Right forelimb (tissue), 1 donor: ENCODE data around the gene GBX1.

ENCODE experiments used
- DNase-seq: peaks from one replicate; pipeline ENCODE4 v3.0.0-alpha.2; 2018

The GBX1 gene

DNA sequence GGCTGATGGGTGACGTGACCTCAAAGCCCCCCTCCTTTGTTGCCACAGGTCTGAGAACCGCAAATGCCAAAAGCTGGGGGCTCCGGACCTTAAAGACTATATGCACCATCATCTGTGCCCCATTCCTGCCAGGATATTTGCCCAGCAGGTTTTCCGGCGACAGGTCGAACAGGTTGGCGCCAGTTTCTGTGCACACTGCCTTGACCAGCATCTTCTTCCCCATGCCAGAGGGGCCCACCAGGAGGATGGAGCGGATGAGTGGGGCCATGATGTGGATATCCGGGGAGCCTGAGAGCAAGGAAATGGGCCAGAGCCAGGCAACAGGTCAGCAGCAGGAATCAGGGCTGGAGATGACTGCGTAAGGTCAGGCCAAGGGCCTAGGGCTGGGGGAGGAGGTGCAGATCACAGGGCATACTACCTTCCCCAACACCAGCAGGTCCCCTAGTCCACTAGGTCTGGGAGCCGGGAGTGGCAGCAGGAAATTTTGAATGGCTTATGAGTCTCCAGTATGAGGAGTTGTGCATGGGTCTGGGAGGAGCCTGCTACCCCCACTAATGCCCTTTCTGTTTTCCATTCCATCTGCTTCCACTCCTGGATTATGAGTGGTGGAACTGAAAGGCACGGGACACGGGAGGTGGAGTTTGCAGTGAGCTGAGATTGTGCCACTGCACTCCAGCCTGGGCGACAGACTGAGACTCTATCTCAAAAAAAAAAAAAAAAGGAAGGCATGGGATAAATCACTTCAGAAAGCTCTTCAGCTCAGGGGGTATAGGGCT, 25.9 kb upstream of the GBX1 start:
- no peak for DNase-seq

DNA sequence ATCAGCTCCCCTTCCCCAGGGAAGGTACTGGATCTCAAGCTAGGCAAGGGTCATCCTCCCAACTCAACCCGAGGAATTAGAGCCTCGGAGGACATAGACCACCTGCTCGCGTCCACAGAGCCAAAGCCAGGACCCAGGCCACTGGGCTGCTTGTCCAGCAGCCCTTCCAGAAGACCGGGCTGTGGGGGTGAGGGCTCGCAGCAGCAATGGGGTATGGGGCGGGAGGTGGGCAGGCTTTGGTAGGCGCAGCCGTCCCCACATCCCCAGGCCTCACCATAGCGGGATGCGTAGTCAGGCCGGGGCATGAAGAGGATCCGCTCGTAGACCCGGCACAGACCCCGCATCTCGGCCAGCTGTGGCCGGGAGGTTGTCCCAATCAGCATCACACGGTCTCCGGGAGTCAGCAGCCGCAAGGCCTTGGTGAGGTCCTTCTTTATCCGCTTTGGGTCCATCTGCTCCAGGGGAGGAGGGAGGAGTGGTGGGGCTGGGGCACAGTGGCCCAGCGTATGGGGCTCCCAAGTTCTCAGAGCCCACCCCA, 24.6 kb upstream of the GBX1 start:
- DNase-seq, result no peak

DNA sequence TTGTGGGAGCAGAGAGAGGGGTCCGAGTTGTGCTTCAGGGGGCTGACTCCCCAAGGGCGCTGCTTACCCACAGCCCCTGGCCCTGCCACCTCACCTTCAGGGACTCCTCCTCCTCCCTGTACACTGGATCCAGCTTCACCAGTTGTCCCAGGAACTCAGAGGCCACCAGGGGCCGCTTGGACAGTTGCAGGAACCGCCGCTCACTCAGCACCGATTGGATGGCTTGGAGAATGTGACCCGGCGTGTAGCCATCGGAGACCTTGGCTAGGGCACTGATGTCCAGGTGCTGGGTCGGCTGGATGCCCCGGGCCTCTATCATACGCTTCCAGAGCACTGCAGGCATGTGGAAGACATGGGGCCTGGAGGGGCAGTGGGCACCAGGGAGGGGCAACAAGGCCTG, 24.1 kb upstream of the GBX1 start:
- no peak for DNase-seq

DNA sequence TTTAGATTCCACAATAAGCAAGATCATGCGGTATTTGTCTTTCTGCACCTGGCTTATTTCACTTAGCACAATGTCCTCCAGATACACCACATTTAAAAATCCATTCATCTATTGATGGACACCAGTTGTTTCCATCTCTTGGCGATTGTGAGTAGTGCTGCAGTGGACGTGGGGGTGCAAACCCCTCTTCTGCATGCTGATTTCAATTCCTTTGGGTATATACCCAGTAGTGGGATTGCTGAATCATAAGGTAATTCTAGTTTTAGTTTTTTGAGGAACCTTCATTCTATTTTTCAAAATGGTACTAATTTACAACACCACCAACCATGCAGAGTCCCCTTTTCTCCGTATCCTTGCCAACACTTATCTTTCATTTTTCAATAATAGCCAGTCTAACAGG, 21.5 kb upstream of the GBX1 start:
- DNase-seq, result no peak

DNA sequence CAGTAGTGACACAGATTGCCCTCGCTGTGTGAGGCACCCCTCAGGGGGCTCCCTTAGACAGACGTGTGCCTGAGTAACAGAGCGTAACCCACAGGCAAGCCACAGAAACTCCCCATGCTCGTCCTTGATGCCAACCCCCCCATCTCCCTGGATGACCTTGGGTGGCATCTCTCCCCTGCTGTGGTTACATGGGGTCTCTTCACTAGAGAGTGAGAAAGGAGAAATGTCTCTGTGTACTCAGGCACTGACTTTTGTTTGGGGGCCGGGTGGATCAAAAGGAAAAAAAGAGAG, 20.7 kb upstream of the GBX1 start:
- DNase-seq, result no peak

DNA sequence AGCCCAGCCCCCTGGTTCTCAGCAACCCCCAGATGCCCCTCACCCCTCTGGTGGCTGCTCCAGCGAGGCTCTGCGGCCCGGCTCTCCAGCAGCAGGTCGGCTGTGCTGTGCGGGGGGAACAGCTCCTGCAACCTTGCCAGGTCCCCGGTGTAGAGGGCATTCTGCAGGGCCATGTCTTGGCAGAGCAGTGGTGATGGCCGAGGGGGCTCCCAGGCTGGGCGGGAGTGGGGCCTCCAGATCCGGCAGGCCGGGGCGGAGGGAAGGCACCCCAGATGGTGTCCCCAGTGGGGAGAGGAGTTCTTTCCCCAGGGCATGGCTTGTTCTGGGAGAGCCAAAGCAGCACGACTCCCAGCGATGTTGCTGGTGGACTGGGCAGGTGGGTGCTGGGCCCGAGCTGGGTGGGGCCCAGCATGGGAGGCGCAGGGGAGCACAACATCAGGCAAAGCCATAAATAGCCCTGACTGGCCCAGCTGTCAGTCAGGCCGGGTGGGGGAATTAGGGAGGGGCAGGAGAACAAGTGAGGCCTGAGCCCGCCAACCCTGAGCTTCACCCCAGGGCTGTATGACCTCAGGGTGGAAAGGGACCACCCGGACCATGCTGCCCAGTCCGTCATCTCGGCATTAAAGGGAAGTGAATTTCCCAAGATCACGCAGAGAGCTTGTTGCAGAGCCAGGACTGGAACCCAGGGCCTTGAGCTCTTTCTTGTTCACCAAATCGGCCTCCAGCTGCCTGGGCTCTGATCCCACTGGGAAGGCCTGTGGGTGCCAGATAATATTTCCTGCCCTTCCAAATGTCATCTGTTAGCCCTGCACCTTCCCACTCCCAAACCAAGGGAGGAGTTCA, 20.1 kb upstream of the GBX1 start:
- DNase-seq, result no peak

DNA sequence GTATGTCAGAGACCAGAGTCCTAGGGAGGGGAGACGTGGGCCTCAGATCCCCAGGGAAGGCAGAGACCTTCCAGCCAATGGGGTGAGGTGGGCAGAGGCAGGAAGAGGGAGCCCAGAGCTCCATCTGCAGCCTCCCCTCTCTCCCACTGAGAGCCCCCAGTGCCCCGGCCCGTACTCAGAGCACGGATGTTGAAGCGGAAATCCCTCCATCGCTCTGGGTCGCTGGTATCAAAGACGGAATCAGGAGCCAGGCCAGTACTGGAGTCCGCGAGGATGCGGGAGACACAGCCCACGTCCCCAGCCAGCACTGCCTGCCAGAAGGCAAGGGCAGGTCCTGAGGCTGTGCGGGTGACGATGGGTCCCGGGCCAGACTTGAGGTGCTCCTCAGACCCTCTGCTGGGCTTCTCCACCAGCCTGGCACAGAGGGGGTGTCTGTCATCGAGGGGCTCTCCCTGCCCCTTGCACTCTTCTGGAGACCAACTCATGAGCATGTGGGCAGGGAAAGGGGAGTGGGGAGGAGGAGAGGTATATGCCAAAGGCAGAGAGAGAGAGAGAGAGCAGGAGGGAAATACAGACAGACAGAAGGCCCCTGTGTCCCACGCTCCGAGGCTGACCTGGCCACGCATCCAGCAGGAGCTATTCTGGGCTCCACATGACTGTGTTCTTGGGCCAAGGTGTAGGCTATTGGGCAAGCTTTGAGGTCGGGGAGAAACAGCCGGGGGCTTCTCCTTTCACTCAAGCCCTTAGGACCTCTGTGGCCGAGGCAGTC, 19.3 kb upstream of the GBX1 start, which contains the start of gene ASB10:
TSS of gene ASB10 (minus strand) at position 611 of the 769 bp plus-strand sequence. CDS start at position 491, 120 bp downstream.
- no peak for DNase-seq

DNA sequence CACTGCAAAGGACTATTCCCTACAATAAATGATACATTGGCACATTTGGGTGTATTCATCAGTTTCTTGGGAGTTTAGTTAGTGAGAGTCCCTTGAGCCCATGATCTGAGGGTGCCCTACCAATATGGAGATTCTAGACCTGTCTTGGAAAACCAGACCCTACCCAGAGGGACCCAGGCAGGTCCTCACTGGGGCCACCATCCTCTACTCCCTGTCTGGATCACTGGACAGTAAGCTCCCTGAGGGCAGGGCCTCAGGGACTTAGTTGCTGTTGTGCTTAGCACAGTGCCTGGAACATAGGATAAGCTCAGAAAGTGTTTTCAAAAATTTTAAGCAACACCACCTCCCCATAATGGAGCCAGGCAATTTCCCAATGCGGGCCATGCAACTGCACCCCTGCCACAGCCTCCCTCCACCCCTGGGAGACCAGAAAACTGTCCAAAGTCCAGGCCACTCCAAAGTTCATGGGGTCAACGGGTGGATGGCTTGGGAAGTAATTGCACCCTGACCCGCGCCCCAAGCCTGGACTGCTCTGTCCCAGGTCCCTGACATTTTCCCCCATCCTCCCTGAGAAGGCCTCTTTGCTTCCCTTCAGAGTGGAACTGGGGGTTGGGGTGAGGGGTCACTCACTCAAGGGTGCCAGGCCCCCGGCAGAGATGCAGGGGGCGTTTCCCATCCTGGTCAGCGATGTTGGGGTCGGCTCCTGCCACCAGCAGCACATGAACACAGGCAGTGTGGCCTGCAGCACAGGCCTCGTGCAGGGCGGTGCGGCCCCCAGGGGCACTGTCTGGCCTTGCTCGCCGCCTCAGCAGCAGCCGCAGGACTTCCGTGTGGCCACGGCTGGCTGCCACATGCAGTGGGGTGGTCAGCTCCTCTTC, 18.5 kb upstream of the GBX1 start:
- no peak for DNase-seq

DNA sequence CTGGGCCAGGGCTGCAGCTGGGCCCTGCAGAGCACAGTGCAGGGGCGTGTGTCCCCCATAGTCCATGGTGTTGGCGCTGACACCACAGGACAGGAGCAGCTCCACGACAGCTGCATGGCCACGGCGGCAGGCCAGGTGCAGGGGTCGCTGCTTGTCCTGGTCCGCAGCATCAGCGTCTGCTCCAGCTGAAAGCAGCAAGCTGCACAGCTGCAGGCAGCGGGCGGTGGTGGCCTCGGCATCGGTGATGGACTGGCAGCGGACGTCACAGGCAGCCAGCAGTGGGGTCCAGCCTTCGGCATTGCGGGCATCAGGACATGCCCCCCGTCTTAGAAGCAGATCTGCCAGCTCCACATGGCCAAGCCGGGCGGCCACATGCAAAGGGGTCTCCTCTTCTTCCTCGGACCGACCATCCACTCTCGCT, 13.5 kb upstream of the GBX1 start:
- peak; percentile 52 for DNase-seq

DNA sequence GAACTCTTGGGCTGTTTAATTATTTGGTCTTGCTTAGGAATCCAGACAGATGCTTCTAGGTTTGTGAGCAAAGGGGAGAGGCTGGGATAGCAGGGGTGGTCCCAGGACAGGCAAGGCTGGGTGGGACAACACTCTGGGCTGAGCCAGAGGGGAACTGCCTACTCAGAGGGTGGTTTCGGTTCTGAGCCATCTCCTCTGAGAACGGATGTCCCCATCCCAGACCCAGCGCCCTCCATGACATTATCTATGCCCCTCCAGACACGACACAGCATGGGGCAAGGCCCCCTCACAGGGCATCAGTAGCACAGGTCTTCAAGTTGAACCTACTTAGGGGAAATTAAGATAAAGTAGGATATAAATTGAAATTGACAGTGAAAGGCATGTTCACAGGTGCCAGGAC, 12.5 kb upstream of the GBX1 start:
- DNase-seq, result no peak

DNA sequence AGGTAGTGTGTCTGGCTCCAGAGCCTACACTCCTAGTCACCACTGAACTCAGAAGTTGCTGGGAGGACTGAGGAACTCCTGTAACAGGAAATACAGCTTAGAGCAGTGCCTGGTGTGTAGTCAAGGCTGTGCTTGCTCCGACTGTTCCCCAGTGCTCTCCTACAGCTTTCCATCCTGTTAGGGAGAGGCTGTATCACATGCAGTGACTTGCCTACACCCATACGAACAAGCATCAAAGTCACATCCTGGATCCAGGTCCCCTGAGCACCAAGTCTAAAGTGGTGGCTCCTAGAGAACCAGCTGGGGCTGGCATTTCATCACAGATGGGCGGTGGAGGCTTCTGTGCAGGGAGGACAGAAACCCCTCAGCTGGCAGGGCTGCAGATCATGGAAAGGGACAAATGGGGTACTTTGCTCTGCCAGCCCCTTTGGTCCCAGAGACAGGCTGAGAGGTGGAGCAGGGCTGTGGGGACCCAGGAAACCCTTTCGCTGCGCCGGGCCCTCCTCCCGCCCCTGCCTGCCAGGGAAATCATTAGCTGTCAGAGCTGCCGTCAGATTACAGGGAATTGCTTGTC, 11.9 kb upstream of the GBX1 start:
- DNase-seq, result no peak

DNA sequence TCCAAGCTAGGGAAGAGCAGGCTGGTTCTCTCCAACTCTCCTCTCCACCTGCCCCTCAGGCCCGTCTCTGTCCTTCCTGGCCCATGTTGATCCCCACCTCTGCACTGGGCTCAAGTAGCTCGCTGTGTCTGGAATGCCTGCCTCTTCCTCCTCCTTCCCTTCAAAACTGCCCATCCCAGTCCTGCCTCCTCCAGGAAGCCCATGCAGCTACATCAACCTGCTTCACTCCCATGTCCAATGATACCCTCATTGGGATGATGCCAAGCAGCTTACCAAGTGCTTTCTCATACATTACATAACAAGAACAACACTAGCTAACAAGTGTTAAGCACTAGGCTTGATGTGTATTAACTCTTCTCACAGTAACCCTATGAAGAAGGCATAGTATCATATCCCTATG, 11.3 kb upstream of the GBX1 start:
- DNase-seq, result no peak

DNA sequence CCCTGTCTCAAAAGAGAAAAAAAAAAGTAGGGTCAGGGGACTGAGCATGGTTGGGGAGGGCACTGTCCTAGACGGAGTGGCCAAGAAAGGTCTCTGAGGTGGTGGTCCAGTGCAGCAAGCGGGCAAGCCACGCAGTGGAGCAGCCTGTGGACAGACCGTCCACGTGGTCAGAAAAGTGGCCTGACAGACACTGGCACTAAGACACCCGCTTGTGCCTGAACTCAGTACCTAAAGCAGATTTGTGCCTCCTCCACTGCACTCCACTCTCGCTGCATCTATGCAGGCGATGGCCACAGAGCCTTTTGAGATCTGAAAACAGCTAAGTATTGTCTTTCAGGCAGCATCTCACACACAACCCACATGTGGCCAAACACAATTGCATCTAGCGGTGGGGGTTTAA, 10.7 kb upstream of the GBX1 start:
- DNase-seq, result no peak

DNA sequence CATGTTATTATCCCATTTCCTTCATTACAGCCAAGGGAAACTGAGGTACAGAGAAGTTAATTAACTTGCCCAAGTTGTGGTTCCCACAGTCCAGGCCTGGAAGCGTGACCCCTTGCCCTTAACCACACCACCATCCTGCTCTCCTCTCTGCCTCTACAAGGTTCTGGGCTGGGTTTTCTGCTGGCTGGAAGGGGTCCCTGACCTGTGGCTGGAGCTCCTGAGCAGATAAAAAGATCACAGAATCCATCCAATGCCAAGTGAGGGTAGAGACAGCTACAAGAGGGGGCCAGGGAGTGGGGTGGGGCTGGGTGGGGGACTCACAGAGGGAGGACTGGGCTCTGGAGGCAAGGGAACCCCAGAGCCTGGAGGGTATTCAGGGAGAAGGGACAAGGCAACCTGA, 9.8 kb upstream of the GBX1 start:
- no peak for DNase-seq

DNA sequence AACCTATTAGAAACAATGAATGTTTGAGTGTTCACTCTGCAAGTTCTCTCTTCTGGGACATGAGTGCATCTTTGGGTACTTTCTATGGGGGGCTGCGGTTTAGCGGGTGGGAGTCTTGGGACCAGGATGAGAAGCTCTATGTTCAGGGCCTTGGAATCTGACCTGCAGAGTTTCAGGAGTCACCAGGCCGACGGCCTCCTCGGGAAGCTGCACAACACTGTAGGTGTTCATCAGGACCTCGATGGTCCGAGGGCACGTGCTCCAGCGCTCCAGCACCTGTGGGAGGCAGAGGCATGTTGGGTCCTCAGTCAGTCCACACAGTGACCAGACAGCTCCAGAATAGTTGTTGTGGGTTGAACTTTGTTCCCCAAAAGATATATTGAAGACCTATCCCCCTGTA, 8.9 kb upstream of the GBX1 start:
- no peak for DNase-seq

DNA sequence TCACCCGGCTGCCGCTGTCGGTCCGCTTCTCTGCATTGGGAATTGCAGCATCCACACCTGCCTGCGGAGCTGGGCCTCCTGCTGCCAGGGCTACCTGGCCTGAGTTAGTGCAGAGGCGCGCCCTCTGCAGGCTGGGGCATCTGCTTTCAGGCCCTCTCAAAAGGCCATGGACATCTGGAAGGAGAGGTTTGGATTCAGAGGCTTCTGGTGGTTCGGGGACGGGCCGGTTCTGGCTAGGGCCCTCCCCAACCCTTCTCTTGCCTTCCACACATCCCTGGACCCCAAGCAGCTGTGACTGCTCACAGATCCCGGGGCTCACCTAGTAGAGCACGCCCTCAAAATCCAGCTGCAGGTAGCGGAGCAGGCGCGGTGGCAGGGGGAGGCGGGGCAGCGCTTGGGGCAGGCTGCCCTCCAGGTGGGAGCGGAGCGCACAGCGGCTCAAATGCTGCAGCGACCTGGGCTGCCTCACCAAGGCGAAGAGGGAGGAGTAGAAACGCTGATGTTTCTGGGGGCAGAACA, 8.4 kb upstream of the GBX1 start:
- no peak for DNase-seq

DNA sequence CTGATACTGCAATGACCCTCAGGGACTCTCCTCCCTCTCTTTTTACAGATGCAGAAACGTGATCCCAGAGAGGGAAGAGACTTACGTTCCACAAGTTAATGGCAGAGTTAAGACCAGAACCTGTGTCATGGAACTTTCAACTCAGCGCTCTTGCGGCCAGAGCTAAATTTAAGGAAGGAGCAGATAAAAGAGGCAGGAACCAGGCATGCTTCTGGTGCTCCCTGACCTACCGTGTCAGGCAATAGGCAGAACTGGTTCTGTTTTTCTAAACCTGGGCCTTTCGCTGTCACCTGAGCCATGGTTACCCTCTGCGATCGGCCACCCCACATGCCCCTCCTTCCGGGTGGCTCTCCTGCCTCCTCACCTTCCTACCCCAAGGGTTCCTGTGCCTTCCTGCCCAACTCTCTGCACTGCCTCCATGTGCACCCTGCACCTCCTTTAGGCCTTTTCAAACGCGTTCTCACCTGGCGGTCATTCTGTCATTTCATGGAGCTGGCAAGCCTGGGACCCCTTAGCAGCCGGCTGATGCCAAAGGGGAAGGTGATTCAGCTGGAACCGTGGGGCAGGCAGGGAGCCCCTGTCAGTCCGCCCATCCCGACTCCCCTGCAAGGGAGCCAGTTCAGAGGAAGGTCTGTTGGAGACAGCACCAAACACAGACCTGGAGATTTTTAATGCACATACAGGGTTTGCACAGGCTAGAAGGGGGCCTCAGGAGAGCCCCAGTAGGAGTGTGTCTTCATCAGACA, 7.7 kb upstream of the GBX1 start:
- no peak for DNase-seq

DNA sequence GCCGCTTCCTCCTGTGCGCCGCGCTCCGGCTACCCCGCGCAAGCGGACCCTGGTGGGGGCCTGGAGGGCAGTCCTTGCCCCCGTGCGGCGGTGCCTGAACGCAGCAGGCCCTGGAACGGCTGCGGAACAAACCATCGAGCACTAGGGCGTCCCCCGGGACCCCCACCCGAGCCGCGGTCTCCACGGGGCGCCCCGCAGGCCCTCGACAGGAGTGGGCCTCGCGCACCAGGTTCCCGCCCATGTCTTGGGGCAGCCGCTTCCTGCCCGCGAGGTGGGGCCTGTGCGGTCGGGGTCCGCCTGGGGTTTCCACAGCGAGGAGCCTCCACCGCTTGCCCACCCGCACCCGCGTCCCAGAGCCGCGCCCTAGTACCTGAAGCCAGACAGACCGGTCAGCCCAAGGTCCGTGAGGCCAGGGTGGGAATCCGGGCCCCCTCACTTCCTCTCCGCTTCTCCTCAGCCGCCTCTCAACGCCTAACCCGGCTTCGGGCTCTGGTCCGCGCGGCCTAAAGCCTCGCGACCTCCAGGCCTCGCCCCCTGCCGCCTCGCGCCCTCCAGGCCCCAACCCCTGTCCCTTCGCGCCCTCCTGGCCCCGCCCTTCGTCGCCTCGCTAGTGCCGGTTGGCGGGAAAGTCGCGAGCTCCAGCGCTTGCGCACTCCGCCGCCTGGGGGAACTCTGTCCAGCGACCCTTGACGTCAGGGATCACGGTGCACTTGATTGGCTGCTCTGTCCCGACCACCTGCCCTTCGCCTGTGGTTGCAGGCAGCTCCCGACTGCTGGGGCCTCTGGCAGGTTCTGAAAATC, 7.0 kb upstream of the GBX1 start:
- no peak for DNase-seq

DNA sequence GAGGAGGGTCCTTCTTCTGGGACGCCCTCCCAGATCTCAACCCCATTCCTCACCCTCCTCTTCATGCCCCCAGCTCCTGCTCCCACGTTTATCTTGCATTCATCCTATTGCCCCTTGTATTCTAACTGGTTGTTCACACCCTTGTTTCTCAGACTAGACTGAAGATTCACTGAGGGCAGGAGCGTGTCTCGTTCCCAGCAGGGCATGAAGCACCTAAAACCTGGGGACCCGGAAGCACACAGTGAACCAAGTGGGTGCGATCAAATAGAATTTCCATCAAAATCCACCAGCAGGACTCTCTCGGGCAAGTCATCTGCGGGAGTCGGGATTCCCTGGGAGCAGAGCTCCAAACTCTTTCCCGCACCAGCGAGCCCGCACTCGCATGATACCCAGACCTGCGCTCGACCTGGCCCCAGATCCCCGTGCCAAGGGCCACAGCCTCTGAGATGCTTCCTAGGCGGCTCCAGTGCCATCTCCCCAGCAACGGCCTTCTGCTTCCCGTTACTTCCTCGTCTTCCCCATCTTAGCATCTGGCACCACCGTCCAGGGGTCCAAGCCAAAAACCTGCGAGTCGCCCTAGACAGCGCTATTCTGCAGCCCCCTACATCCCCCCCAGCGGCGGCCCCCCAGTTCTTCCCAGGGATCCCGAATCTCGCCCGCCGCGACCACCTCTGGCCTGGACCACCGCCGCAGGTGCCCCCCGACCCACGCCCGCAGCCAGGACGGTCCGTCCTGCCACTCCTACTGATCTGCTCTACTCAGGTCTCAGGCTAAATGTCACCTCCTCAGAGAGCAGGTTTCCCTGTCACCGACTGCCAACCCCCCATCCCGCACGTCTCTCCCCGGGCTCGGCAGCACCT, 6.1 kb upstream of the GBX1 start:
- no peak for DNase-seq
